ENCODE data around the gene PNMA8A.

DNA sequence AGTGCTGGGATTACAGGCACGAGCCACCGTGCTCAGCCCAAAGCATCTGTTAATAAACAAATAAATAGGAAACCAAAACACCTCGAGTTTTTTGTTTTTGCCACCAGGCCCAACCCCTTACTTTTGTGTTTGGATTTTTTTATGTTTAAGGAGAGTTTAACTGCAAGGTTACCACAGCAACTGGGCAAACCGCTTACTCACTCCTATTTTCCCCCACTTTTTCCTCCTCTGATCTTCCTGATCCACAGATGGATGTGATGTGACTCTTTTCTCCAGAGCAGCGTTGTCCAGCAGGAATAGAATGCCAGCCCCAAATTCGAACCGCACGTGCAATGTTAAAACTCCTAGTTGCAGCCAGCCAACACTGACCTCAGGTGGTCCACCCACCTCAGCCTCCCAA is 26.4 kb upstream of the PNMA8A start:
- TF ChIP-seq, protein P1, sequence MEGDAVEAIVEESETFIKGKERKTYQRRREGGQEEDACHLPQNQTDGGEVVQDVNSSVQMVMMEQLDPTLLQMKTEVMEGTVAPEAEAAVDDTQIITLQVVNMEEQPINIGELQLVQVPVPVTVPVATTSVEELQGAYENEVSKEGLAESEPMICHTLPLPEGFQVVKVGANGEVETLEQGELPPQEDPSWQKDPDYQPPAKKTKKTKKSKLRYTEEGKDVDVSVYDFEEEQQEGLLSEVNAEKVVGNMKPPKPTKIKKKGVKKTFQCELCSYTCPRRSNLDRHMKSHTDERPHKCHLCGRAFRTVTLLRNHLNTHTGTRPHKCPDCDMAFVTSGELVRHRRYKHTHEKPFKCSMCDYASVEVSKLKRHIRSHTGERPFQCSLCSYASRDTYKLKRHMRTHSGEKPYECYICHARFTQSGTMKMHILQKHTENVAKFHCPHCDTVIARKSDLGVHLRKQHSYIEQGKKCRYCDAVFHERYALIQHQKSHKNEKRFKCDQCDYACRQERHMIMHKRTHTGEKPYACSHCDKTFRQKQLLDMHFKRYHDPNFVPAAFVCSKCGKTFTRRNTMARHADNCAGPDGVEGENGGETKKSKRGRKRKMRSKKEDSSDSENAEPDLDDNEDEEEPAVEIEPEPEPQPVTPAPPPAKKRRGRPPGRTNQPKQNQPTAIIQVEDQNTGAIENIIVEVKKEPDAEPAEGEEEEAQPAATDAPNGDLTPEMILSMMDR (IDR thresholded peaks at IDR 0.05) = no peak
- TF ChIP-seq POLR2A (IDR thresholded peaks at IDR 0.05) (no peak), EP300 (IDR thresholded peaks at IDR 0.05; ENCODE audit: low read depth) (no peak)

All from transverse colon (tissue), 3 donors.